Loucy (cell line): ENCODE data around the gene SEC31A.
A peak's percentile ranks its signal among the peaks of the same experiment; 100 is the strongest.

ENCODE experiments used
- H2AFZ ChIP-seq: fragments of 200-600 bp; sonication (generic); 2 replicates; pipeline ENCODE4 v1.6.0; 2016; ENCODE audit warnings: antibody characterized with exemption, mild to moderate bottlenecking, low read length, moderate library complexity
- H3F3A ChIP-seq: fragments of 200-600 bp; 2 replicates; pipeline ENCODE4 v1.6.0; 2016; ENCODE audit warnings: antibody characterized with exemption, low read depth, mild to moderate bottlenecking
- H3K27me3 ChIP-seq: fragments of 200-600 bp; sonication (generic); 2 replicates; pipeline ENCODE4 v1.6.1; 2014; ENCODE audit warnings: low read length, mild to moderate bottlenecking; ENCODE audit not compliant: insufficient read depth, poor library complexity, severe bottlenecking
- H3K36me3 ChIP-seq: fragments of 200-600 bp; sonication (generic); 2 replicates; pipeline ENCODE4 v1.6.1; 2016; ENCODE audit warnings: low read length; ENCODE audit not compliant: insufficient read depth
- H3K4me1 ChIP-seq: fragments of 200-600 bp; sonication (generic); 2 replicates; pipeline ENCODE4 v1.5.1; 2014; ENCODE audit warnings: low read length, mild to moderate bottlenecking; ENCODE audit not compliant: insufficient read depth, poor library complexity, severe bottlenecking
- H3K4me2 ChIP-seq: fragments of 200-600 bp; sonication (generic); 2 replicates; pipeline ENCODE4 v1.6.0; 2014; ENCODE audit warnings: antibody characterized with exemption, low read length, low read depth, mild to moderate bottlenecking; ENCODE audit not compliant: poor library complexity, severe bottlenecking
- H3K4me3 ChIP-seq: fragments of 200-600 bp; sonication (generic); 2 replicates; pipeline ENCODE4 v1.5.1; 2014; ENCODE audit warnings: low read length, mild to moderate bottlenecking, mixed read lengths; ENCODE audit not compliant: poor library complexity, severe bottlenecking
- H3K79me2 ChIP-seq: fragments of 200-600 bp; sonication (generic); 2 replicates; pipeline ENCODE4 v1.6.1; 2014; ENCODE audit warnings: low read length; ENCODE audit not compliant: insufficient read depth
- H3K9ac ChIP-seq: fragments of 200-600 bp; sonication (generic); 2 replicates; pipeline ENCODE4 v1.6.0; 2014; ENCODE audit warnings: mild to moderate bottlenecking, low read depth, low read length, moderate library complexity; ENCODE audit not compliant: poor library complexity, severe bottlenecking
- H3K9me2 ChIP-seq: fragments of 200-600 bp; sonication (generic); replicated peaks from 2 replicates; pipeline ENCODE4 v1.6.1; 2016; ENCODE audit warnings: low read depth, low read length, mixed read lengths
- H3K9me3 ChIP-seq: fragments of 200-600 bp; sonication (generic); 2 replicates; pipeline ENCODE4 v1.6.1; 2014; ENCODE audit warnings: mild to moderate bottlenecking, antibody characterized with exemption, low read length, low read depth; ENCODE audit not compliant: insufficient read depth
- H4K20me1 ChIP-seq: fragments of 200-600 bp; sonication (generic); 2 replicates; pipeline ENCODE4 v1.6.0; 2014; ENCODE audit warnings: antibody characterized with exemption, low read length, mild to moderate bottlenecking; ENCODE audit not compliant: insufficient read depth, poor library complexity, severe bottlenecking
- CTCF ChIP-seq: fragments of 200-600 bp; sonication (generic); conservative IDR thresholded peaks from 2 replicates; pipeline ENCODE4 v1.5.1; 2014; ENCODE audit warnings: mild to moderate bottlenecking, antibody characterized with exemption, low read length
- EZH2phosphoT487 ChIP-seq: fragments of 200-600 bp; IDR thresholded peaks from 2 replicates; pipeline ENCODE4 v1.6.1; 2018; ENCODE audit warnings: antibody characterized with exemption, mild to moderate bottlenecking, moderate library complexity, borderline replicate concordance

SEC31A gene

GRCh38 chr4:82906469-82906868 lies 15.5 kb upstream of the SEC31A start:
- H3K27me3 ChIP-seq = no peaks in the 10 kb centered on the region

GRCh38 chr4:82905205-82905604 lies 14.3 kb upstream of the SEC31A start:
- H3K27me3 ChIP-seq = peaks cover 2% of the 10 kb centered on the region
- TF ChIP-seq EZH2phosphoT487 = no peak
- no peak for TF ChIP-seq CTCF
- H4K20me1 ChIP-seq = peaks cover under 1% of the 10 kb centered on the region
- H3K36me3 ChIP-seq = no peaks in the 10 kb centered on the region
- H3K4me1 ChIP-seq = peaks cover 38% of the 10 kb centered on the region
- H3K9ac ChIP-seq = peak overlapping the region; percentile 49
- peak overlapping the region; percentile 84 for H3K4me2 ChIP-seq
- peak overlapping the region; percentile 61 for H3K4me3 ChIP-seq
- peaks cover under 1% of the 10 kb centered on the region; the same call in 1 of the 2 replicates for H3F3A ChIP-seq
- no peaks in the 10 kb centered on the region for H3K9me2 ChIP-seq
- H2AFZ ChIP-seq = no peak overlapping the region
- peaks cover 24% of the 10 kb centered on the region for H3K79me2 ChIP-seq
- H3K9me3 ChIP-seq = no peaks in the 10 kb centered on the region

More at GRCh38 chr4:82906469-82906868, 15.5 kb upstream of the SEC31A start:
- TF ChIP-seq EZH2phosphoT487 (no peak), CTCF (no peak)
- no peak overlapping the region for H3K4me3 ChIP-seq
- H3K79me2 ChIP-seq = peaks cover 19% of the 10 kb centered on the region
- no peak overlapping the region for H2AFZ ChIP-seq
- peaks cover 36% of the 10 kb centered on the region for H3K4me1 ChIP-seq
- no peak overlapping the region for H3K9ac ChIP-seq
- H3K9me2 ChIP-seq = no peaks in the 10 kb centered on the region
- H4K20me1 ChIP-seq = no peaks in the 10 kb centered on the region
- H3K36me3 ChIP-seq = no peaks in the 10 kb centered on the region
- H3K9me3 ChIP-seq = no peaks in the 10 kb centered on the region
- no peaks in the 10 kb centered on the region; the same call in 1 of the 2 replicates for H3F3A ChIP-seq
- H3K4me2 ChIP-seq = peak overlapping the region; percentile 84

GRCh38 chr4:82903737-82904136 lies 12.8 kb upstream of the SEC31A start:
- H3K4me3 ChIP-seq = no peak overlapping the region
- no peaks in the 10 kb centered on the region for H3K9me3 ChIP-seq
- H3K79me2 ChIP-seq = peaks cover 39% of the 10 kb centered on the region
- H3K9me2 ChIP-seq = no peaks in the 10 kb centered on the region
- H3K4me1 ChIP-seq = peaks cover 41% of the 10 kb centered on the region
- H4K20me1 ChIP-seq = peaks cover 14% of the 10 kb centered on the region
- no peaks in the 10 kb centered on the region for H3K36me3 ChIP-seq
- H2AFZ ChIP-seq = no peak overlapping the region
- H3K4me2 ChIP-seq = peak overlapping the region; percentile 21
- peaks cover 5% of the 10 kb centered on the region; the same call in 1 of the 2 replicates for H3F3A ChIP-seq
- no peak overlapping the region for H3K9ac ChIP-seq
- peaks cover 8% of the 10 kb centered on the region for H3K27me3 ChIP-seq
- no peak for TF ChIP-seq EZH2phosphoT487
- TF ChIP-seq CTCF = no peak
